Neural crest cell (in vitro differentiated cells): ENCODE data around the gene HYAL1. TPM values are rescaled to one million over a fixed set of nuclear protein-coding genes. Genes with fewer than 3 reads are reported as not detected.
A peak's percentile ranks its signal among the peaks of the same experiment; 100 is the strongest.

Source experiments
- DNase-seq: peaks from one replicate; pipeline ENCODE4 v3.0.0; 2021; ENCODE audit warnings: low read depth, mixed read lengths, low spot score
- H3K27ac Mint-ChIP-seq: one replicate; pipeline ENCODE4 v1.8.0; 2021; ENCODE audit warnings: mild to moderate bottlenecking, mixed read lengths; ENCODE audit not compliant: unreplicated experiment
- H3K27me3 Mint-ChIP-seq: 2 replicates; pipeline ENCODE4 v1.8.0; 2021; ENCODE audit warnings: low read depth, mild to moderate bottlenecking, mixed read lengths
- H3K36me3 Mint-ChIP-seq: 2 replicates; pipeline ENCODE4 v1.8.0; 2021; ENCODE audit warnings: low read depth, mild to moderate bottlenecking, mixed read lengths
- H3K4me1 Mint-ChIP-seq: 2 replicates; pipeline ENCODE4 v1.8.0; 2021; ENCODE audit warnings: mixed read lengths
- H3K4me3 Mint-ChIP-seq: one replicate; pipeline ENCODE4 v1.8.0; 2021; ENCODE audit warnings: mild to moderate bottlenecking, mixed read lengths
- H3K9me3 Mint-ChIP-seq: 2 replicates; pipeline ENCODE4 v1.8.0; 2021; ENCODE audit warnings: mixed read lengths
- CTCF ChIP-seq: fragments of 200-600 bp; sonication (generic); conservative IDR thresholded peaks from 2 replicates; pipeline ENCODE4 v1.5.0; 2021; ENCODE audit warnings: antibody characterized with exemption, mild to moderate bottlenecking
- total RNA-seq: library from RNA; stranded (reverse); gene quantifications from 2 replicates; pipeline ENCODE4 v1.2.1, GENCODE V29; 2021

Gene HYAL1
- total RNA-seq, 1 donor from 2014 or later, result 2.5 TPM

- Mint-ChIP-seq H3K36me3 (peaks cover 10% of the 10 kb centered on the region), H3K9me3 (no peaks in the 10 kb centered on the region), H3K4me1 (peaks cover 53% of the 10 kb centered on the region), H3K4me3 (peak overlapping the region; percentile 94), H3K27ac (peak overlapping the region; percentile 100), H3K27me3 (no peaks in the 10 kb centered on the region)
- no peak for TF ChIP-seq CTCF
- no peak for DNase-seq
Observed at GRCh38 chr3:50322115-50322385, 18.7 kb upstream of the HYAL1 start.

- Mint-ChIP-seq H3K4me1 (peaks cover 53% of the 10 kb centered on the region), H3K4me3 (peak overlapping the region; percentile 94), H3K27ac (peak overlapping the region; percentile 100), H3K9me3 (no peaks in the 10 kb centered on the region), H3K36me3 (peaks cover 12% of the 10 kb centered on the region), H3K27me3 (no peaks in the 10 kb centered on the region)
- peak; percentile 85 for DNase-seq
- TF ChIP-seq CTCF, result peak; percentile 73
Observed at GRCh38 chr3:50321336-50322114, 18.2 kb upstream of the HYAL1 start.

GRCh38 chr3:50320853-50321335 lies 17.5 kb upstream of the HYAL1 start:
- no peak for TF ChIP-seq CTCF
- H3K36me3 Mint-ChIP-seq, result peaks cover 16% of the 10 kb centered on the region
- peak overlapping the region; percentile 96 for H3K27ac Mint-ChIP-seq
- H3K27me3 Mint-ChIP-seq, result no peaks in the 10 kb centered on the region
- H3K4me1 Mint-ChIP-seq, result peaks cover 53% of the 10 kb centered on the region
- no peaks in the 10 kb centered on the region for H3K9me3 Mint-ChIP-seq
- peak overlapping the region; percentile 99 for H3K4me3 Mint-ChIP-seq
- DNase-seq, result peak; percentile 76

- Mint-ChIP-seq H3K27me3 (no peaks in the 10 kb centered on the region), H3K4me1 (peaks cover 53% of the 10 kb centered on the region), H3K4me3 (peak overlapping the region; percentile 99), H3K9me3 (no peaks in the 10 kb centered on the region), H3K36me3 (peaks cover 19% of the 10 kb centered on the region), H3K27ac (peak overlapping the region; percentile 96)
- no peak for TF ChIP-seq CTCF
- DNase-seq, result no peak
Observed at GRCh38 chr3:50319894-50320625, 16.7 kb upstream of the HYAL1 start.

GRCh38 chr3:50319181-50319893 lies 16.0 kb upstream of the HYAL1 start:
- Mint-ChIP-seq H3K27ac (no peak overlapping the region), H3K4me3 (peak overlapping the region; percentile 99), H3K4me1 (peaks cover 46% of the 10 kb centered on the region), H3K9me3 (no peaks in the 10 kb centered on the region), H3K36me3 (peaks cover 22% of the 10 kb centered on the region), H3K27me3 (no peaks in the 10 kb centered on the region)
- no peak for DNase-seq
- no peak for TF ChIP-seq CTCF
